Ishikawa (cell line): ENCODE results near the gene SAE1.

ENCODE experiments used
- CEBPB ChIP-seq: IDR thresholded peaks from 2 replicates; pipeline ENCODE4 v1.6.1; 2012
- CREB1 ChIP-seq: IDR thresholded peaks from 2 replicates; pipeline ENCODE4 v1.6.1; 2012; ENCODE audit warnings: low read depth
- EGR1 ChIP-seq: IDR thresholded peaks from 2 replicates; pipeline ENCODE4 v1.6.1; 2012
- EP300 ChIP-seq: IDR thresholded peaks from 2 replicates; pipeline ENCODE4 v1.6.1; 2012; ENCODE audit warnings: borderline replicate concordance
- FOXM1 ChIP-seq: IDR thresholded peaks from 2 replicates; pipeline ENCODE4 v1.6.1; 2012; ENCODE audit warnings: low read depth, borderline replicate concordance
- MAX ChIP-seq: IDR thresholded peaks from 2 replicates; pipeline ENCODE4 v1.6.1; 2012
- NFIC ChIP-seq: IDR thresholded peaks from 2 replicates; pipeline ENCODE4 v1.6.1; 2012
- RAD21 ChIP-seq: IDR thresholded peaks from 2 replicates; pipeline ENCODE4 v1.6.1; 2012; ENCODE audit warnings: low read depth
- REST ChIP-seq: IDR thresholded peaks from 2 replicates; pipeline ENCODE4 v1.6.1; 2012; ENCODE audit warnings: low read depth, mild to moderate bottlenecking
- TAF1 ChIP-seq: IDR thresholded peaks from 2 replicates; pipeline ENCODE4 v1.6.1; 2012; ENCODE audit warnings: low read depth, mild to moderate bottlenecking
- TCF12 ChIP-seq: IDR thresholded peaks from 2 replicates; pipeline ENCODE4 v1.6.1; 2012; ENCODE audit warnings: low read depth
- TEAD4 ChIP-seq: IDR thresholded peaks from 2 replicates; pipeline ENCODE4 v1.6.1; 2012
- USF1 ChIP-seq: IDR thresholded peaks from 2 replicates; pipeline ENCODE4 v1.6.1; 2012
- YY1 ChIP-seq: IDR thresholded peaks from 2 replicates; pipeline ENCODE4 v1.6.1; 2012; ENCODE audit warnings: low read depth
- ZBTB7A ChIP-seq: IDR thresholded peaks from 2 replicates; pipeline ENCODE4 v1.6.1; 2012; ENCODE audit warnings: low read depth

SAE1 gene

GRCh38 chr19:47155148-47155547, 24.5 kb downstream of the SAE1 start:
- TF ChIP-seq TEAD4 (no peak), EGR1 (no peak), CREB1 (no peak), TAF1 (no peak), FOXM1 (no peak), ZBTB7A (no peak), REST (no peak), TCF12 (no peak), RAD21 (no peak), EP300 (no peak), YY1 (no peak), USF1 (no peak), CEBPB (no peak), NFIC (no peak), MAX (no peak)

GRCh38 chr19:47156861-47157430, 26.3 kb downstream of the SAE1 start:
- TF ChIP-seq EP300: no peak
- no peak for TF ChIP-seq CEBPB
- TF ChIP-seq EGR1: no peak
- no peak for TF ChIP-seq REST
- TF ChIP-seq USF1: no peak
- no peak for TF ChIP-seq TAF1
- TF ChIP-seq NFIC: no peak
- no peak for TF ChIP-seq ZBTB7A
- no peak for TF ChIP-seq RAD21
- no peak for TF ChIP-seq YY1
- no peak for TF ChIP-seq CREB1
- no peak for TF ChIP-seq MAX

GRCh38 chr19:47157431-47158321, 27.0 kb downstream of the SAE1 start:
- TF ChIP-seq RAD21 (peak; percentile 14; the same call in 1 of the 2 replicates), TEAD4 (peak; percentile 97), EP300 (peak; percentile 45; the same call in 1 of the 2 replicates), REST (no peak), ZBTB7A (no peak), YY1 (0 out of 2 replicates have a peak, but pooled peaks have one; percentile 27), CEBPB (no peak), USF1 (0 out of 2 replicates have a peak, but pooled peaks have one; percentile 44), TAF1 (no peak), EGR1 (no peak), NFIC (peak; percentile 53), CREB1 (no peak), MAX (no peak; the same call in 1 of the 2 replicates), FOXM1 (no peak), TCF12 (peak; percentile 67; the same call in 1 of the 2 replicates)
